ENCODE results near the gene HPS6. TPM values are rescaled to one million over a fixed set of nuclear protein-coding genes. Genes with fewer than 3 reads are reported as not detected.
"Not testable (repeated sequence)": the region's sequence is repeated elsewhere in the genome, so short reads cannot be mapped to it uniquely, and the experiment has no call there.

Gene HPS6
- total RNA-seq: 24.5 and 26.8 TPM in 2 replicates

- intact Hi-C loops (cut with micrococcal nuclease): loop anchor here (1.0 to 10.0 kb wide), 6 partner anchors 9 to 790 kb away; partner anchors contain the start of genes ARMH3, BORCS7 and NOLC1
- H3K36me3 Mint-ChIP-seq (ENCODE audit: low read depth): peaks cover 4% of the 10 kb centered on the region
- peak within 1 kb of the TSS; percentile 90 for H3K27ac Mint-ChIP-seq
- no peaks in the 10 kb centered on the region for H3K27me3 Mint-ChIP-seq (ENCODE audit: insufficient read depth)
- peak; percentile 89 for DNase-seq (ENCODE audit: low spot score)
- H3K4me3 Mint-ChIP-seq: peak within 1 kb of the TSS; percentile 89
- no peaks in the 10 kb centered on the region for H3K9me3 Mint-ChIP-seq
- peaks cover 17% of the 10 kb centered on the region for H3K4me1 Mint-ChIP-seq (ENCODE audit: low read depth)
Observed at GRCh38 chr10:102064868-102065560, at the start of gene HPS6. Gene HPS6, plus strand, starts transcription at chr10:102065349. Its CDS starts 126 bp downstream, at chr10:102065475.

GRCh38 chr10:102016416-102016815, 48.7 kb upstream of the HPS6 start:
- H3K27me3 Mint-ChIP-seq (ENCODE audit: insufficient read depth): no peaks in the 10 kb centered on the region
- H3K27ac Mint-ChIP-seq: no peak overlapping the region
- intact Hi-C loops (cut with micrococcal nuclease): no loop called here
- no peaks in the 10 kb centered on the region for H3K9me3 Mint-ChIP-seq
- H3K4me1 Mint-ChIP-seq (ENCODE audit: low read depth): no peaks in the 10 kb centered on the region
- DNase-seq (ENCODE audit: low spot score): no peak
- H3K36me3 Mint-ChIP-seq (ENCODE audit: low read depth): peaks cover 26% of the 10 kb centered on the region
- no peak overlapping the region for H3K4me3 Mint-ChIP-seq

- no peak overlapping the region for H3K27ac Mint-ChIP-seq
- no peak overlapping the region for H3K4me3 Mint-ChIP-seq
- intact Hi-C loops (cut with micrococcal nuclease): no loop called here
- no peaks in the 10 kb centered on the region for H3K27me3 Mint-ChIP-seq (ENCODE audit: insufficient read depth)
- peaks cover 26% of the 10 kb centered on the region for H3K36me3 Mint-ChIP-seq (ENCODE audit: low read depth)
- no peaks in the 10 kb centered on the region for H3K4me1 Mint-ChIP-seq (ENCODE audit: low read depth)
- no peak for DNase-seq (ENCODE audit: low spot score)
- peaks cover 4% of the 10 kb centered on the region for H3K9me3 Mint-ChIP-seq
Observed at GRCh38 chr10:102017295-102017694, 47.9 kb upstream of the HPS6 start.

GRCh38 chr10:102020938-102021337, 44.2 kb upstream of the HPS6 start:
- Mint-ChIP-seq H3K4me1 (ENCODE audit: low read depth) (no peaks in the 10 kb centered on the region), H3K27me3 (ENCODE audit: insufficient read depth) (no peaks in the 10 kb centered on the region), H3K4me3 (no peak overlapping the region), H3K9me3 (peaks cover 4% of the 10 kb centered on the region), H3K27ac (no peak overlapping the region), H3K36me3 (ENCODE audit: low read depth) (peaks cover 27% of the 10 kb centered on the region)
- intact Hi-C loops (cut with micrococcal nuclease): no loop called here
- peak; percentile 4 for DNase-seq (ENCODE audit: low spot score)

- DNase-seq (ENCODE audit: low spot score): no peak
- no peaks in the 10 kb centered on the region for H3K27me3 Mint-ChIP-seq (ENCODE audit: insufficient read depth)
- intact Hi-C loops (cut with micrococcal nuclease): no loop called here
- peaks cover 24% of the 10 kb centered on the region for H3K36me3 Mint-ChIP-seq (ENCODE audit: low read depth)
- H3K4me3 Mint-ChIP-seq: no peak overlapping the region
- H3K4me1 Mint-ChIP-seq (ENCODE audit: low read depth): no peaks in the 10 kb centered on the region
- H3K27ac Mint-ChIP-seq: no peak overlapping the region
- H3K9me3 Mint-ChIP-seq: peaks cover 4% of the 10 kb centered on the region
Observed at GRCh38 chr10:102024799-102025198, 40.4 kb upstream of the HPS6 start.

GRCh38 chr10:102027261-102027660, 37.9 kb upstream of the HPS6 start:
- no peak for DNase-seq (ENCODE audit: low spot score)
- Mint-ChIP-seq H3K4me1 (ENCODE audit: low read depth) (no peaks in the 10 kb centered on the region), H3K4me3 (no peak overlapping the region), H3K9me3 (no peaks in the 10 kb centered on the region), H3K27ac (no peak overlapping the region), H3K27me3 (ENCODE audit: insufficient read depth) (no peaks in the 10 kb centered on the region), H3K36me3 (ENCODE audit: low read depth) (peaks cover 22% of the 10 kb centered on the region)
- intact Hi-C loops (cut with micrococcal nuclease): no loop called here

GRCh38 chr10:102033787-102034186, 31.4 kb upstream of the HPS6 start:
- H3K36me3 Mint-ChIP-seq (ENCODE audit: low read depth): peaks cover 17% of the 10 kb centered on the region
- no peaks in the 10 kb centered on the region for H3K4me1 Mint-ChIP-seq (ENCODE audit: low read depth)
- H3K4me3 Mint-ChIP-seq: no peak overlapping the region
- no peaks in the 10 kb centered on the region for H3K27me3 Mint-ChIP-seq (ENCODE audit: insufficient read depth)
- H3K9me3 Mint-ChIP-seq: no peaks in the 10 kb centered on the region
- no peak for DNase-seq (ENCODE audit: low spot score)
- H3K27ac Mint-ChIP-seq: no peak overlapping the region
- intact Hi-C loops (cut with micrococcal nuclease): no loop called here

GRCh38 chr10:102035807-102036206, 29.3 kb upstream of the HPS6 start:
- peaks cover 17% of the 10 kb centered on the region for H3K36me3 Mint-ChIP-seq (ENCODE audit: low read depth)
- DNase-seq (ENCODE audit: low spot score); H3K9me3 Mint-ChIP-seq; H3K4me1 Mint-ChIP-seq (ENCODE audit: low read depth); H3K27me3 Mint-ChIP-seq (ENCODE audit: insufficient read depth); intact Hi-C loops (cut with micrococcal nuclease); H3K27ac Mint-ChIP-seq; H3K4me3 Mint-ChIP-seq: not testable (repeated sequence)

GRCh38 chr10:102038410-102038809, 26.7 kb upstream of the HPS6 start:
- H3K9me3 Mint-ChIP-seq: no peaks in the 10 kb centered on the region
- H3K4me3 Mint-ChIP-seq: no peak overlapping the region
- no peak overlapping the region for H3K27ac Mint-ChIP-seq
- no peaks in the 10 kb centered on the region for H3K27me3 Mint-ChIP-seq (ENCODE audit: insufficient read depth)
- peaks cover 6% of the 10 kb centered on the region for H3K4me1 Mint-ChIP-seq (ENCODE audit: low read depth)
- intact Hi-C loops (cut with micrococcal nuclease): no loop called here
- H3K36me3 Mint-ChIP-seq (ENCODE audit: low read depth): peaks cover 9% of the 10 kb centered on the region
- DNase-seq (ENCODE audit: low spot score): no peak

GRCh38 chr10:102040305-102041050, 24.7 kb upstream of the HPS6 start:
- Mint-ChIP-seq H3K9me3 (no peaks in the 10 kb centered on the region), H3K36me3 (ENCODE audit: low read depth) (peaks cover 7% of the 10 kb centered on the region), H3K27ac (no peak overlapping the region), H3K4me3 (no peak overlapping the region), H3K27me3 (ENCODE audit: insufficient read depth) (no peaks in the 10 kb centered on the region), H3K4me1 (ENCODE audit: low read depth) (peaks cover 6% of the 10 kb centered on the region)
- no peak for DNase-seq (ENCODE audit: low spot score)
- intact Hi-C loops (cut with micrococcal nuclease): no loop called here

- no peak overlapping the region for H3K4me3 Mint-ChIP-seq
Observed at GRCh38 chr10:102045292-102045691, 19.9 kb upstream of the HPS6 start.

GRCh38 chr10:102046095-102046494, 19.1 kb upstream of the HPS6 start:
- Mint-ChIP-seq H3K36me3 (ENCODE audit: low read depth) (peaks cover 9% of the 10 kb centered on the region), H3K9me3 (no peaks in the 10 kb centered on the region), H3K27me3 (ENCODE audit: insufficient read depth) (no peaks in the 10 kb centered on the region), H3K4me1 (ENCODE audit: low read depth) (peaks cover 5% of the 10 kb centered on the region), H3K4me3 (no peak overlapping the region), H3K27ac (no peak overlapping the region)
- intact Hi-C loops (cut with micrococcal nuclease): no loop called here
- no peak for DNase-seq (ENCODE audit: low spot score)

More at GRCh38 chr10:102045292-102045691, 19.9 kb upstream of the HPS6 start:
- Mint-ChIP-seq H3K36me3 (ENCODE audit: low read depth) (peaks cover 9% of the 10 kb centered on the region), H3K4me1 (ENCODE audit: low read depth) (peaks cover 5% of the 10 kb centered on the region), H3K27me3 (ENCODE audit: insufficient read depth) (no peaks in the 10 kb centered on the region), H3K9me3 (no peaks in the 10 kb centered on the region), H3K27ac (no peak overlapping the region)
- DNase-seq (ENCODE audit: low spot score): no peak
- intact Hi-C loops (cut with micrococcal nuclease): no loop called here

- not testable (repeated sequence) for DNase-seq (ENCODE audit: low spot score); H3K27me3 Mint-ChIP-seq (ENCODE audit: insufficient read depth); H3K36me3 Mint-ChIP-seq (ENCODE audit: low read depth); H3K9me3 Mint-ChIP-seq
- Mint-ChIP-seq H3K27ac (peak overlapping the region; percentile 94), H3K4me1 (ENCODE audit: low read depth) (peaks cover 31% of the 10 kb centered on the region), H3K4me3 (peak overlapping the region; percentile 89)
- intact Hi-C loops (cut with micrococcal nuclease): loop anchor here (5.0 kb wide), 1 partner anchor 657 kb away; the partner anchor contains the start of genes ARL3 and SFXN2
Observed at GRCh38 chr10:102054881-102055646, 10.1 kb upstream of the HPS6 start.
